ENCODE results near the gene KRI1.
"Not testable (repeated sequence)": the region's sequence is repeated elsewhere in the genome, so short reads cannot be mapped to it uniquely, and the experiment has no call there.

KRI1 gene

GRCh38 chr19:10575011-10575716 lies 9.4 kb upstream of the KRI1 start:
- no peak for DNase-seq

GRCh38 chr19:10574462-10574861 lies 8.7 kb upstream of the KRI1 start:
- no peak for DNase-seq

- not testable (repeated sequence) for DNase-seq
Measured at GRCh38 chr19:10573793-10574192, 8.0 kb upstream of the KRI1 start.

GRCh38 chr19:10568826-10569651 lies 3.2 kb upstream of the KRI1 start, which contains the start of gene CDKN2D:
CDKN2D (minus strand) TSS chr19:10568979; CDS start chr19:10568653, 326 bp downstream.
- DNase-seq = peak; percentile 100

GRCh38 chr19:10568062-10568825 lies 2.4 kb upstream of the KRI1 start:
- no peak for DNase-seq

- DNase-seq = peak; percentile 35
Measured at GRCh38 chr19:10567656-10568055, 1.8 kb upstream of the KRI1 start.

GRCh38 chr19:10566658-10567410 lies 1.0 kb upstream of the KRI1 start:
- peak; percentile 86 for DNase-seq

- no peak for DNase-seq
Measured at GRCh38 chr19:10566408-10566657, 523 bp upstream of the KRI1 start.

- peak; percentile 70 for DNase-seq
Measured at GRCh38 chr19:10565028-10565566, 713 bp downstream of the KRI1 start.

GRCh38 chr19:10562609-10563008 lies 3.2 kb downstream of the KRI1 start:
- DNase-seq = no peak

- no peak for DNase-seq
Measured at GRCh38 chr19:10560154-10560553, 5.7 kb downstream of the KRI1 start.

GRCh38 chr19:10557603-10558197 lies 8.1 kb downstream of the KRI1 start:
- DNase-seq = no peak

GRCh38 chr19:10555610-10555973 lies 10.2 kb downstream of the KRI1 start:
- no peak for DNase-seq

GRCh38 chr19:10554760-10555609 lies 10.8 kb downstream of the KRI1 start:
- no peak for DNase-seq

GRCh38 chr19:10553943-10554381 lies 11.8 kb downstream of the KRI1 start:
- peak; percentile 82 for DNase-seq

GRCh38 chr19:10553087-10553667 lies 12.6 kb downstream of the KRI1 start:
- DNase-seq = no peak

- peak; percentile 41 for DNase-seq
Measured at GRCh38 chr19:10552510-10553053, 13.2 kb downstream of the KRI1 start.

GRCh38 chr19:10551698-10552301 lies 14.0 kb downstream of the KRI1 start:
- peak; percentile 62 for DNase-seq

- DNase-seq = not testable (repeated sequence)
Measured at GRCh38 chr19:10551006-10551405, 14.8 kb downstream of the KRI1 start.

GRCh38 chr19:10550336-10550735 lies 15.5 kb downstream of the KRI1 start:
- no peak for DNase-seq

Data from CD4-positive, alpha-beta T cell treated with Interleukin-17A for 1 hour (primary cell).